Measurements from ENCODE around the gene ZRANB3.

ZRANB3 gene

GRCh38 chr2:135276525-135276924 lies 254.5 kb downstream of the ZRANB3 start:
- Histone ChIP-seq H3K27me3 (ENCODE audit: control insufficient read depth in 3 of 3, insufficient read depth in 3 of 3, low read depth in 1 of 3, low read length in 3 of 3) (no peaks in the 10 kb centered on the region), H2AK5ac (ENCODE audit: low read depth, low read length) (no peak overlapping the region), H3K27ac (replicated peaks; ENCODE audit: low read length) (no peak overlapping the region), H4K91ac (ENCODE audit: low read depth, low read length, poor library complexity) (no peak overlapping the region), H3K79me1 (ENCODE audit: low read depth, low read length) (no peaks in the 10 kb centered on the region), H2BK12ac (ENCODE audit: low read length) (no peak overlapping the region), H3K4ac (ENCODE audit: low read length) (no peak overlapping the region), H2AFZ (ENCODE audit: low read length) (no peak overlapping the region), H3K9me3 (replicated peaks in 1 of 2; ENCODE audit: control insufficient read depth in 2 of 2, insufficient read depth in 1 of 2, low read depth in 1 of 2, low read length in 2 of 2) (peaks cover 0 to 2% of the 10 kb centered on the region in 2 donors), H3K14ac (ENCODE audit: low read length) (no peak overlapping the region), H3K4me3 (ENCODE audit: low read length in 2 of 2) (no peak overlapping the region), H4K8ac (ENCODE audit: low read depth, low read length) (no peak overlapping the region), H3K9ac (ENCODE audit: low read depth, low read length, poor library complexity) (no peak overlapping the region), H3K4me2 (ENCODE audit: insufficient read depth, low read length, poor library complexity, severe bottlenecking) (no peak overlapping the region), H3K36me3 (replicated peaks in 1 of 2; ENCODE audit: control insufficient read depth in 2 of 2, insufficient read depth in 2 of 2, low read length in 2 of 2) (no peaks in the 10 kb centered on the region), H2BK120ac (ENCODE audit: low read depth, low read length) (no peak overlapping the region), H3K4me1 (ENCODE audit: control insufficient read depth in 2 of 2, insufficient read depth in 1 of 2, low read depth in 1 of 2, low read length in 2 of 2) (no peaks in the 10 kb centered on the region), H2BK15ac (ENCODE audit: low read length) (no peak overlapping the region), H2BK5ac (ENCODE audit: low read length) (no peak overlapping the region), H3K18ac (ENCODE audit: low read length) (no peak overlapping the region), H3K23ac (ENCODE audit: low read depth, low read length, poor library complexity) (no peak overlapping the region)
- WGBS, 2 donors (ENCODE audit: extremely low coverage in 2 of 2, insufficient read length in 2 of 2, insufficient replicate concordance in 1 of 2): no CpG with 5 or more reads among the region's 2 CpGs
- no peak for DNase-seq (ENCODE audit: low spot score)

DNA sequence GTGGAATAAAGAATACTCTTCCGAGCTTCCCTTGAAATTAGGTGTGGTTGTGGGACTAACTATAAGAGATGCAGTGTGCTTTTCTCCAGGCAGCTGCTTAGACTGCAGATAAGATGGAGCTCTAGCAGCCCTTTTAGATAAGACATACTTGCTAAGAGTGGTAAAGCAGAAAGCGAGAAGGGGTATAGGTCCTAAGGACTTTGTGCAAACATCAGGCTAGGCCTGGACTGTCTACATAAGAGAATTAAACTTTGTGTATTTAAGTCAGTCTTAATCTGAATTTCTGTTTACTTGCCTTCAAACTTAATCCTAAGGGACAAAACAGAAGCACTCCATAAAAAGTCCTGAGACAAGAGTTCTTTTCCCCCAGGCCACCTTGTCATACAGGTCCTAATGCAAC lies 260.0 kb downstream of the ZRANB3 start:
- no peak for DNase-seq (ENCODE audit: low spot score)
- Histone ChIP-seq H3K79me1 (ENCODE audit: low read depth, low read length) (no peaks in the 10 kb centered on the region), H2BK15ac (ENCODE audit: low read length) (no peak overlapping the region), H3K4me2 (ENCODE audit: insufficient read depth, low read length, poor library complexity, severe bottlenecking) (no peak overlapping the region), H2AFZ (ENCODE audit: low read length) (no peak overlapping the region), H3K4me3 (ENCODE audit: low read length in 2 of 2) (no peak overlapping the region), H3K27me3 (ENCODE audit: control insufficient read depth in 3 of 3, insufficient read depth in 3 of 3, low read depth in 1 of 3, low read length in 3 of 3) (no peaks in the 10 kb centered on the region), H2BK5ac (ENCODE audit: low read length) (no peak overlapping the region), H3K23ac (ENCODE audit: low read depth, low read length, poor library complexity) (no peak overlapping the region), H2AK5ac (ENCODE audit: low read depth, low read length) (no peak overlapping the region), H3K14ac (ENCODE audit: low read length) (no peak overlapping the region), H4K91ac (ENCODE audit: low read depth, low read length, poor library complexity) (no peak overlapping the region), H3K4ac (ENCODE audit: low read length) (no peak overlapping the region), H3K18ac (ENCODE audit: low read length) (no peak overlapping the region), H2BK12ac (ENCODE audit: low read length) (no peak overlapping the region), H3K9ac (ENCODE audit: low read depth, low read length, poor library complexity) (no peak overlapping the region), H3K4me1 (ENCODE audit: control insufficient read depth in 2 of 2, insufficient read depth in 1 of 2, low read depth in 1 of 2, low read length in 2 of 2) (no peaks in the 10 kb centered on the region), H3K36me3 (replicated peaks in 1 of 2; ENCODE audit: control insufficient read depth in 2 of 2, insufficient read depth in 2 of 2, low read length in 2 of 2) (no peaks in the 10 kb centered on the region), H3K9me3 (replicated peaks in 1 of 2; ENCODE audit: control insufficient read depth in 2 of 2, insufficient read depth in 1 of 2, low read depth in 1 of 2, low read length in 2 of 2) (peaks cover 0 to 2% of the 10 kb centered on the region in 2 donors), H3K27ac (replicated peaks; ENCODE audit: low read length) (no peak overlapping the region), H2BK120ac (ENCODE audit: low read depth, low read length) (no peak overlapping the region), H4K8ac (ENCODE audit: low read depth, low read length) (no peak overlapping the region)
- no CpG with 5 or more reads among the region's 2 CpGs for WGBS, 2 donors (ENCODE audit: extremely low coverage in 2 of 2, insufficient read length in 2 of 2, insufficient replicate concordance in 1 of 2)

- no peak overlapping the region for H2BK15ac ChIP-seq (ENCODE audit: low read length)
- H3K4me1 ChIP-seq (ENCODE audit: control insufficient read depth in 2 of 2, insufficient read depth in 1 of 2, low read depth in 1 of 2, low read length in 2 of 2): no peaks in the 10 kb centered on the region
- no peak for DNase-seq (ENCODE audit: low spot score)
- H3K79me1 ChIP-seq (ENCODE audit: low read depth, low read length): no peaks in the 10 kb centered on the region
- H2BK120ac ChIP-seq (ENCODE audit: low read depth, low read length): no peak overlapping the region
- no peak overlapping the region for H3K18ac ChIP-seq (ENCODE audit: low read length)
- no peak overlapping the region for H3K14ac ChIP-seq (ENCODE audit: low read length)
- no peak overlapping the region for H3K27ac ChIP-seq (replicated peaks; ENCODE audit: low read length)
- no peak overlapping the region for H3K4me3 ChIP-seq (ENCODE audit: low read length in 2 of 2)
- H2BK5ac ChIP-seq (ENCODE audit: low read length): no peak overlapping the region
- H4K8ac ChIP-seq (ENCODE audit: low read depth, low read length): no peak overlapping the region
- H3K9me3 ChIP-seq (replicated peaks in 1 of 2; ENCODE audit: control insufficient read depth in 2 of 2, insufficient read depth in 1 of 2, low read depth in 1 of 2, low read length in 2 of 2): no peaks in the 10 kb centered on the region
- no peak overlapping the region for H3K4me2 ChIP-seq (ENCODE audit: insufficient read depth, low read length, poor library complexity, severe bottlenecking)
- H3K36me3 ChIP-seq (replicated peaks in 1 of 2; ENCODE audit: control insufficient read depth in 2 of 2, insufficient read depth in 2 of 2, low read length in 2 of 2): peaks cover 0 to 3% of the 10 kb centered on the region in 2 donors
- H2AK5ac ChIP-seq (ENCODE audit: low read depth, low read length): no peak overlapping the region
- H4K91ac ChIP-seq (ENCODE audit: low read depth, low read length, poor library complexity): no peak overlapping the region
- no CpG with 5 or more reads among the region's 6 CpGs for WGBS, 2 donors (ENCODE audit: extremely low coverage in 2 of 2, insufficient read length in 2 of 2, insufficient replicate concordance in 1 of 2)
- no peak overlapping the region for H3K23ac ChIP-seq (ENCODE audit: low read depth, low read length, poor library complexity)
- no peaks in the 10 kb centered on the region for H3K27me3 ChIP-seq (ENCODE audit: control insufficient read depth in 3 of 3, insufficient read depth in 3 of 3, low read depth in 1 of 3, low read length in 3 of 3)
- no peak overlapping the region for H2AFZ ChIP-seq (ENCODE audit: low read length)
- H2BK12ac ChIP-seq (ENCODE audit: low read length): no peak overlapping the region
- H3K4ac ChIP-seq (ENCODE audit: low read length): no peak overlapping the region
- no peak overlapping the region for H3K9ac ChIP-seq (ENCODE audit: low read depth, low read length, poor library complexity)
These were observed 265.0 kb downstream of the ZRANB3 start for GRCh38 chr2:135265960-135266490.

- H3K18ac ChIP-seq (ENCODE audit: low read length): no peak overlapping the region
- no CpG with 5 or more reads among the region's 6 CpGs for WGBS, 2 donors (ENCODE audit: extremely low coverage in 2 of 2, insufficient read length in 2 of 2, insufficient replicate concordance in 1 of 2)
- no peaks in the 10 kb centered on the region for H3K27me3 ChIP-seq (ENCODE audit: control insufficient read depth in 3 of 3, insufficient read depth in 3 of 3, low read depth in 1 of 3, low read length in 3 of 3)
- no peaks in the 10 kb centered on the region for H3K4me1 ChIP-seq (ENCODE audit: control insufficient read depth in 2 of 2, insufficient read depth in 1 of 2, low read depth in 1 of 2, low read length in 2 of 2)
- H2BK120ac ChIP-seq (ENCODE audit: low read depth, low read length): no peak overlapping the region
- no peak overlapping the region for H2AK5ac ChIP-seq (ENCODE audit: low read depth, low read length)
- no peak overlapping the region for H2AFZ ChIP-seq (ENCODE audit: low read length)
- no peak overlapping the region for H3K27ac ChIP-seq (replicated peaks; ENCODE audit: low read length)
- H3K79me1 ChIP-seq (ENCODE audit: low read depth, low read length): no peaks in the 10 kb centered on the region
- H3K14ac ChIP-seq (ENCODE audit: low read length): no peak overlapping the region
- no peaks in the 10 kb centered on the region for H3K9me3 ChIP-seq (replicated peaks in 1 of 2; ENCODE audit: control insufficient read depth in 2 of 2, insufficient read depth in 1 of 2, low read depth in 1 of 2, low read length in 2 of 2)
- no peak overlapping the region for H3K4ac ChIP-seq (ENCODE audit: low read length)
- H2BK12ac ChIP-seq (ENCODE audit: low read length): no peak overlapping the region
- H3K9ac ChIP-seq (ENCODE audit: low read depth, low read length, poor library complexity): no peak overlapping the region
- H4K8ac ChIP-seq (ENCODE audit: low read depth, low read length): no peak overlapping the region
- no peak overlapping the region for H3K23ac ChIP-seq (ENCODE audit: low read depth, low read length, poor library complexity)
- H2BK5ac ChIP-seq (ENCODE audit: low read length): no peak overlapping the region
- H3K4me2 ChIP-seq (ENCODE audit: insufficient read depth, low read length, poor library complexity, severe bottlenecking): no peak overlapping the region
- DNase-seq (ENCODE audit: low spot score): no peak
- no peak overlapping the region for H4K91ac ChIP-seq (ENCODE audit: low read depth, low read length, poor library complexity)
- no peak overlapping the region for H2BK15ac ChIP-seq (ENCODE audit: low read length)
- no peak overlapping the region for H3K4me3 ChIP-seq (ENCODE audit: low read length in 2 of 2)
- peaks cover 0 to 3% of the 10 kb centered on the region in 2 donors for H3K36me3 ChIP-seq (replicated peaks in 1 of 2; ENCODE audit: control insufficient read depth in 2 of 2, insufficient read depth in 2 of 2, low read length in 2 of 2)
These were observed 271.9 kb downstream of the ZRANB3 start for GRCh38 chr2:135259123-135259522.
